VCaP (cell line): ENCODE data around the gene SEC23B.

Experiments used
- H3K27ac ChIP-seq: fragments of 450-650 bp; 2 replicates; pipeline ENCODE4 v1.5.1; 2017
- CTCF ChIP-seq: fragments of 450-650 bp; conservative IDR thresholded peaks from 2 replicates; pipeline ENCODE4 v1.5.1; 2017; ENCODE audit warnings: mild to moderate bottlenecking, moderate library complexity

Gene SEC23B

GRCh38 chr20:18507218-18508191 is at the start of gene SEC23B:
Gene SEC23B (plus strand): TSS chr20:18507940. CDS start chr20:18510836, 2,896 bp downstream.
- TF ChIP-seq CTCF, result no peak
- peak within 1 kb of the TSS; percentile 97 for H3K27ac ChIP-seq

- H3K27ac ChIP-seq, result peak overlapping the region; percentile 95
- TF ChIP-seq CTCF, result no peak
Measured at GRCh38 chr20:18465536-18466200, 42.1 kb upstream of the SEC23B start.

GRCh38 chr20:18466574-18466893 is 41.2 kb upstream of the SEC23B start:
- peak overlapping the region; percentile 95 for H3K27ac ChIP-seq
- TF ChIP-seq CTCF, result no peak

- H3K27ac ChIP-seq, result peak within 1 kb of the TSS; percentile 95
- TF ChIP-seq CTCF, result no peak
Measured at GRCh38 chr20:18466894-18467730, 40.6 kb upstream of the SEC23B start, which contains the start of the genes DZANK1 and POLR3F. Gene DZANK1 (minus strand): TSS chr20:18467030. CDS start chr20:18465358, 1,672 bp downstream. Gene POLR3F (plus strand): TSS chr20:18467390. CDS start chr20:18467507, 117 bp downstream.

GRCh38 chr20:18477218-18477617 is 30.5 kb upstream of the SEC23B start:
- no peak for TF ChIP-seq CTCF
- no peak overlapping the region for H3K27ac ChIP-seq

GRCh38 chr20:18477821-18478220 is 29.9 kb upstream of the SEC23B start:
- no peak for TF ChIP-seq CTCF
- H3K27ac ChIP-seq, result no peak overlapping the region

GRCh38 chr20:18481596-18481995 is 26.1 kb upstream of the SEC23B start:
- H3K27ac ChIP-seq, result no peak overlapping the region
- TF ChIP-seq CTCF, result no peak
